Mesodermal cell (in vitro differentiated cells): ENCODE measurements around the gene PPP6R2. TPM values are rescaled to one million over a fixed set of nuclear protein-coding genes. Genes with fewer than 3 reads are reported as not detected.
A peak's percentile ranks its signal among the peaks of the same experiment; 100 is the strongest.

Source experiments
- H3K27ac ChIP-seq: 2 replicates; pipeline ENCODE4 v1.7.0; 2013; ENCODE audit warnings: mild to moderate bottlenecking, low read depth, low read length, moderate library complexity; ENCODE audit not compliant: severe bottlenecking
- H3K36me3 ChIP-seq: 2 replicates; pipeline ENCODE4 v1.7.1; 2013; ENCODE audit warnings: mild to moderate bottlenecking, low read length, moderate library complexity; ENCODE audit not compliant: control insufficient read depth, insufficient read depth
- H3K4me1 ChIP-seq: one replicate; pipeline ENCODE4 v1.7.1; 2013; ENCODE audit warnings: mild to moderate bottlenecking, low read length; ENCODE audit not compliant: insufficient read depth, control insufficient read depth, poor library complexity, severe bottlenecking
- H3K4me3 ChIP-seq: 2 replicates; pipeline ENCODE4 v1.7.0; 2013; ENCODE audit warnings: low read length, control low read depth, mild to moderate bottlenecking; ENCODE audit not compliant: insufficient read depth, poor library complexity, severe bottlenecking; ENCODE audit errors: extremely low read depth
- H3K9me3 ChIP-seq: 2 replicates; pipeline ENCODE4 v1.7.1; 2013; ENCODE audit warnings: mild to moderate bottlenecking, low read length, moderate library complexity; ENCODE audit not compliant: control insufficient read depth
- WGBS, 2 experiments: methylation state at CpG; one replicate each; pipeline ENCODE4 v1.1.5; 2013; ENCODE audit warnings: missing lambda C conversion rate in 2 of 2; ENCODE audit not compliant: insufficient coverage in 2 of 2; 5-methylcytosine and 5-hydroxymethylcytosine counted together
- polyA plus RNA-seq, 2 experiments: library from polyadenylated mRNA; stranded (reverse); fragments of 50-300 nt; gene quantifications; one replicate each; pipeline ENCODE4 v1.2.3, GENCODE V29; 2013

The PPP6R2 gene, protein sequence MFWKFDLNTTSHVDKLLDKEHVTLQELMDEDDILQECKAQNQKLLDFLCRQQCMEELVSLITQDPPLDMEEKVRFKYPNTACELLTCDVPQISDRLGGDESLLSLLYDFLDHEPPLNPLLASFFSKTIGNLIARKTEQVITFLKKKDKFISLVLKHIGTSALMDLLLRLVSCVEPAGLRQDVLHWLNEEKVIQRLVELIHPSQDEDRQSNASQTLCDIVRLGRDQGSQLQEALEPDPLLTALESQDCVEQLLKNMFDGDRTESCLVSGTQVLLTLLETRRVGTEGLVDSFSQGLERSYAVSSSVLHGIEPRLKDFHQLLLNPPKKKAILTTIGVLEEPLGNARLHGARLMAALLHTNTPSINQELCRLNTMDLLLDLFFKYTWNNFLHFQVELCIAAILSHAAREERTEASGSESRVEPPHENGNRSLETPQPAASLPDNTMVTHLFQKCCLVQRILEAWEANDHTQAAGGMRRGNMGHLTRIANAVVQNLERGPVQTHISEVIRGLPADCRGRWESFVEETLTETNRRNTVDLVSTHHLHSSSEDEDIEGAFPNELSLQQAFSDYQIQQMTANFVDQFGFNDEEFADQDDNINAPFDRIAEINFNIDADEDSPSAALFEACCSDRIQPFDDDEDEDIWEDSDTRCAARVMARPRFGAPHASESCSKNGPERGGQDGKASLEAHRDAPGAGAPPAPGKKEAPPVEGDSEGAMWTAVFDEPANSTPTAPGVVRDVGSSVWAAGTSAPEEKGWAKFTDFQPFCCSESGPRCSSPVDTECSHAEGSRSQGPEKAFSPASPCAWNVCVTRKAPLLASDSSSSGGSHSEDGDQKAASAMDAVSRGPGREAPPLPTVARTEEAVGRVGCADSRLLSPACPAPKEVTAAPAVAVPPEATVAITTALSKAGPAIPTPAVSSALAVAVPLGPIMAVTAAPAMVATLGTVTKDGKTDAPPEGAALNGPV
- polyA plus RNA-seq (2013, experiment 1 of 2): 37.9 TPM
- polyA plus RNA-seq (2013, experiment 2 of 2): 29.3 TPM

DNA sequence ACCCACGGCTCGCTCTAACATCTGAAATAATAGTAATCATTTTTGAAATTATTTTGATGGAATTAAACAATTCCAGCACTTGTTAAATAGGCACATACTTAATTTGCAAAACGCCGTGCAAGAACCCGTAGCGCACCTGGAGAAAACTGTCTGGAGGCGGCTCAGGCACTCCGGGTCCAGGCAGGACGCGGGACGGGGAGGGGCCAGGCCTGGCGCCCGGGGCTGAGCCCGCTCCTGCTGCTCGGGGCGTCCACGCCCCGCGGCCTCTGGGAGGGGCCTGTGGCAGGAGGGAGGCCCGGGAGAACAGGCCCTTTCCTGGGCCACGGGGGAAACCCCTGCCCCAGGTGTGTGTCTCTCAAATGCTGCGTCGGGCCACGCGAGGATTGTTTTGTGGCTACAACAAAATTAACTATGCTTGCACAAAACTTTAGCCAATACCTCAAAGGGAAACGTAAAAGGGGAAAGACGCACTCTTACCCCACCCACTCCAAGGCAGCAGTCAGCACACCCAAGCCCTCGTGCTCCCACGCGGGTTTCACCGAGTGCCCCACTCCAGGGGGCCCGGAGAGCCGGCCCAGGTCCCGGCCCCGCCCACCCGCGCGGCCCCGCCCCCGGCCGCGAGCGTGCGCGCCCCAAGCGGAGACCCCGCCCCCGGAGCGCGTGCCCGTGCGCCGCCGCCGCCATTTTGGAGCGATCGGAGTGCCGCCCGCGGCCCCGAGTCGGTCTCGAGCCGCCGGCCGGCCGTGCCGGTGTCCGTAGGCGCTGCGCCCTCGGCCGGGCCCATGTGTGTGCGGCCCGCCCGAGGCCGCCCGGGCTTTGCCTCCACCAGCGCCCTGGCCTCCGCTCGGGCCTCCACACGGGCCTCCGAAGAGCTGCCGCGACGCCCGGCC lies at the start of gene PPP6R2:
Gene PPP6R2 (plus strand): TSS at position 677 of the 890 bp plus-strand sequence. CDS start 50,582 bp downstream, outside the sequence.
- Histone ChIP-seq H3K9me3 (no peaks in the 10 kb centered on the region), H3K27ac (peak within 1 kb of the TSS; percentile 83), H3K4me1 (no peaks in the 10 kb centered on the region), H3K4me3 (peak within 1 kb of the TSS; percentile 68), H3K36me3 (peaks cover 2% of the 10 kb centered on the region)
- 0 to 1% methylated on average over 36 to 56 of the region's 87 CpGs for WGBS, 2 experiments

DNA sequence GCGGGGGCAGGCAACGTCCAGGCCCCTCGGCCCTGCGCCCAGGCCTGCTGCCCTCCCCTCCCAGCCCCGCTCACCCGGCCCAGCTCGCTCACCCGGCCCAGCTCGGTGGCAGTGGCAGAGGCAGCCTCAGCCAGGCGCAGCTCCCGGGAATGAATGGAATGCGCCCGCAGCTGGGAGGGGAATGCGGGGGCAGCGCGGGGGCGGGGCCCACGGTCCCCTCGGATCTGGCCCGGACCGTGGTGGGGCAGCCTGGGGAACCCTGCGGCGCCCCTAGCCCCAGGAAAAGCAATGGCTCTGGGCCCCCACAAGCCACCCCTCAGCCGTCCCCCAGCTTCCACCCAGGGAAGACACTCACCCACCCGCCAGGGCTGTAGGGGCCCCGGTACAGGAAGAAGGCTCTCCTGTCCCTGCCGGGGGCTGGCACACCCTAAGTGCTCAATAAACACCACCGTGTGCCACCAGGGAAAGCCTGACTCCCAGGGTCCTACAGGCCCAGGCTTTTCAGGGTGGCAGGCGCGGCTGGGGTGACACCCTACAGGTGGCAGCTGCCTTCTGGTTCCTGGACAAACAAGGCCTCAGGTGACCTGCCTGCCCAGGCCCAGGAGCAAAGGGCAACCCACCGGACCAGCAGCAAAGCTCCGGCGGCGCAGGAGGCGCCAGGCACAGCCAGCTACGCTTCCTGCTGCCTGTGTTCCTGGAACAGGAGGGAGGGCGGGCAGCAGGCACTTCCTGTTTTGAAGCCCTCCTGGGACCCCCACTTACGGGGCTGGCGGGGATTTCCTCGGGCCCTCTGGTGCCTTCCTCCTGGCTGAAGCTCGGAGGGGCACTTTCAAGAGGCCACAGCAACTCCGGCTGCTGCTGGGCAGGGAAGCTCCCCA lies 49.4 kb upstream of the PPP6R2 start:
- H3K36me3 ChIP-seq: peaks cover 46% of the 10 kb centered on the region
- peak overlapping the region; percentile 1 for H3K4me3 ChIP-seq
- H3K4me1 ChIP-seq: peaks cover 20% of the 10 kb centered on the region
- WGBS, 2 experiments: 27 to 30% methylated on average over 27 to 34 of the region's 42 CpGs
- H3K9me3 ChIP-seq: no peaks in the 10 kb centered on the region
- peak overlapping the region; percentile 96 for H3K27ac ChIP-seq

DNA sequence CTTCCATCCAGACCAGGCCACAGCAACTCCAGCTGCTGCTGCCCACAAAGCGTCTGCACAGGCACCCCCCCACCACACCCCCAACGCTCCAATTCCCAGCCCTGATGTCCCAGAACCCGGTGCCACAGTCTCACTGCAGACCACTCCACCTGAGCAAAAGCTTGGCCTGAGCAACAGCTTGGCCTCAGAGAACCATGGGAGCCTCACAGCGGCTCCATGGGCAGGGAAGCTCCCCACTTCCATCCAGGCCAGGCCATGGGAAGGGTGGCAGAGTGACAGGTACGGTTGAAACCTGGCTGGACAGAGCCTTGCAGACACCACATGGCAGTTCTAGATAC lies 48.8 kb upstream of the PPP6R2 start:
- Histone ChIP-seq H3K9me3 (no peaks in the 10 kb centered on the region), H3K36me3 (peaks cover 40% of the 10 kb centered on the region), H3K27ac (peak overlapping the region; percentile 96), H3K4me1 (peaks cover 20% of the 10 kb centered on the region), H3K4me3 (no peak overlapping the region)
- WGBS, 2 experiments: 83 to 88% methylated on average over 2 to 5 of the region's 5 CpGs

DNA sequence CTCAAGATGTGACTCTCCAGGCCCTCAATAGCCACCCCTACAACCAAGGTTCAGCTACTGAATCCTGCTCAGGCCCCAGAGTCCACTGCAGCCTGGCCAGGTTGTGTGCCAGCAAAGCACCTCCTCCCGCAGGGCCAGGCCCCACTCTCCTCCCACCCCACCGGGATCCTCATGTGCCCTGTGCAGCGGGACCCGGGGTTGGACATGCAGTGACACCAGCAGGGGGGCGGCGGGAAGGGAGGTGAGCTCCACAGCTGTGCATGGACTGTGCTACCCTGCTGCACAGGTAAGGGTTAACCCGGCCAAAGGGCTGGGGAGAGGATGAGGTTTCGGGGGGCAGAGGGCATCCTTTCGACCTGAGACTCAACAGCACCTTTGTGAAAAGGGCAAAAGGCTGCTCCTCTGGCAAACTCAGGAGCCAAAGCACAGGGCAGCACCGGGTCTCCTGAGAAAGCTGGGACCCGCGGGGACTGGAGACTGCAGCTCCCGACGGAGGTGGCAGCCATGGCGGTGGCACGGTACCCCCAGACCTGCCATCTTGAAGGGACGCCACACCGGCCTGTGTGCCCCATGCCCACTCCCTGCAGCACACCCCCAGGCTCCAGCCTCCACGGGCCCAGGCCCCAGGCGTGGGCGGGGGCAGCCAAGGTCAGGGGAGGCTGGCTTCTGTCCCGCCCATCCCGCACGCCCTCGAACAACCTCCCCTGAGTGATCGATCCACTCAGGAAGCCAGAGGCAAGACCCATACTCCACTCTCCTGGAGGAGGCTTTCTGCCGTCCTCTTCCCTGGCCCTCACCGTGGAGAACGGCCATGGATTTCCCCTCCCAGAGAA lies 46.3 kb upstream of the PPP6R2 start:
- WGBS, 2 experiments: 92 to 94% methylated on average over 23 to 25 of the region's 29 CpGs
- Histone ChIP-seq H3K36me3 (peaks cover 26% of the 10 kb centered on the region), H3K9me3 (no peaks in the 10 kb centered on the region), H3K4me1 (peaks cover 35% of the 10 kb centered on the region), H3K4me3 (no peak overlapping the region), H3K27ac (no peak overlapping the region)

DNA sequence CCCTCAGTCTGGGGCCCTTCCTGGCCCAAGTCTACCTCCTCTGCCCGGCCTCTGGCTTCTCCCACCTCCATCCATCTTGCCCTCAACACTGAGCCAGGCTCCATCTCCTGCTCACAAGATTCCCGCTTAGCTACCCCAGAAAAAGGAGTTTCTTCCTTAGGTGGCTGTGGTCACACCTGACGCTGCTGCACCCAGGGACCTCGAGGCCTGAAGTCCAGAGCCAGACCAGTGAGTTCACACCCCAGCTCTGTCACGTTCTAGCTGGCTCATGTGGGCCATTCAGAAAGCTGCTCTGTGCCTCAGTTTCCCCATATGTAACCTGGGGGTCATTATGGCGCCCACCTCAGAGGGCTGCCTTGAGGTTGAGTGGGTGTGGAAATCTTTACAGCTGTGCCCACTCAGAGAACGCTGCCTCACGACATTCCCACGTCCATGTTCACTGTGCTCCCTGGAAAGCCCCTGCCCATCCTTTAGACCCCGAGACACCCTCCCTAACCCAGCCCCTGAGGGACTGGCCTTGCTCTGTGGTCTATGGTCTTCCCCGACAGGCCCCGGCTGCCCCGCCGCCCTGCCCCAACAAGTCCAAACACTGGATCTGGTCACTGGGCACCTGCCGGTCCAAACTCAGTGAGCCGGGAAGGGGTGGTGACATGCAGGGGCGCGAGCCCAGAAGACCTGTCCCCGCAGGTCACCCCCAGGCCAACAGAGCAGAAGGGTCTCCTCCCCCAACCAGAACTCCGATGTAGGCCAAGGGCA lies 45.4 kb upstream of the PPP6R2 start:
- H3K4me3 ChIP-seq: no peak overlapping the region
- H3K4me1 ChIP-seq: peaks cover 32% of the 10 kb centered on the region
- H3K36me3 ChIP-seq: peaks cover 25% of the 10 kb centered on the region
- no peak overlapping the region for H3K27ac ChIP-seq
- 92 to 95% methylated on average over 17 of the region's 20 CpGs for WGBS, 2 experiments
- H3K9me3 ChIP-seq: no peaks in the 10 kb centered on the region

DNA sequence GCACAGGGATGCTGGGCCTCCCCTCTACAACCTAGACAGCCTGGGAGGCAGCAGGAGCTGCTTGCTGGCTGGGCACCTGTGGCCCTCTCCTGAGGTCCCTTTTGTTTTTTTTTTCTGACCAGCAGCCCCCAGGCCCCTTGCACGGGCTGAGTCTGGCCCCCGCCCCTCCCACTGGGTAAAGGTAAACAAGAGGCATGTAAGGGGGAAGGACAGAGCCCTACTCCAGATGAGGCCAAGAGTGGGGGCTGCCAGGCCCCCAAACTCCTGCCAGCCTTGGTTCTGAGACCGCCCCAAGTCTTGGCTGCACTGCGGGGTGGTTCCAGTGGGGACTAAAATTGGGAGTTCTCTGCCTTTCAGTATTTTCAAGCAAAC lies 44.9 kb upstream of the PPP6R2 start:
- 100% methylated on average over 1 to 2 of the region's 4 CpGs for WGBS, 2 experiments
- H3K4me1 ChIP-seq: peaks cover 32% of the 10 kb centered on the region
- no peaks in the 10 kb centered on the region for H3K9me3 ChIP-seq
- H3K4me3 ChIP-seq: no peak overlapping the region
- H3K27ac ChIP-seq: no peak overlapping the region
- peaks cover 26% of the 10 kb centered on the region for H3K36me3 ChIP-seq

DNA sequence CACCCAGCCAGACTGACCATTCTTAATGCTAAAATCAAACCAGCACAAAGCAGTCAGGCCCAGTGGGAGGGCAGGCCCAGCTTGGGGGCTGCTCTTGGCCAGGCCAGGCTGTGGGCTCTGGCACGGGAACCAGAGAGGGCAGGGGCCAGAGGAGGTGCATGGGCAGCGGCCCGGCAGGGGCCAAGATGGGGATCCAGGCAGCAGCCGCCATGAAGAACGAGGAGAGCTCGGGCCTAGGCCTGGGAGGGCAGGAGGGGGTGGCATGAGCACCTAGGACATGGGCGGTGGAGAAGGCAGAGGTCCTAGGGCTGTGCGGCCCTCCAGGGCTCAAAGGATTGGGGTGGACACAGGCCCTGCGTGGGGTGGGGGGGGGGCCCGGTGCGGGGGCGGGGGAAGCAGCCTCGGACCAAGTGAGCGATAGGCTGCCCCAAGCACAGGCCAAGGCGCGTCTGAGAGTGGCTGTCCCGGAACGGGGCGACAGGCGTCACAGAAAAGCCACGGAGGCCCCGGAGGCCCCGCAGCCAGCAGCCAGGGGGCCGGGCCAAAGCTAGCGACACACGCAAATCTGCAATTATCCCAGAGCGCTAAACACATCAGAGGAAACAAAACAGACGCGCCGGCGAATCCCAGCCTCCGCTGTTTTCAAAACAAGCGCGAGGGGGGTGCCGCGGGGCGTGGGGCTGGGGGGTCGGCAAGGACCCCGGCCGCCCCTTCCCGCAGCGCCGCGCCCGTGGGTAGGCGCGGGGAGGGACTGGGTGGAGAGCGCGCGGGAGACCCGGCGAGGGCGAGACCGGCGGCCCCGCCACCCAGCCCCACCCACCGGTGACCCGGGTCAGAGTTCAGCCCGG lies 44.0 kb upstream of the PPP6R2 start:
- peaks cover 35% of the 10 kb centered on the region for H3K36me3 ChIP-seq
- H3K27ac ChIP-seq: no peak overlapping the region
- peak overlapping the region; percentile 24 for H3K4me3 ChIP-seq
- peaks cover 33% of the 10 kb centered on the region for H3K4me1 ChIP-seq
- no peaks in the 10 kb centered on the region for H3K9me3 ChIP-seq
- WGBS, 2 experiments: 36 to 40% methylated on average over 23 to 53 of the region's 59 CpGs
